GM12864 (cell line): ENCODE data around the gene C1orf116.

Source experiments
- DNase-seq: peaks from one replicate; pipeline ENCODE4 v3.0.0-alpha.2; 2011; ENCODE audit warnings: low read depth
- H3K4me3 ChIP-seq: 2 replicates; pipeline ENCODE4 v1.5.1; 2011; ENCODE audit warnings: mild to moderate bottlenecking, low read depth, low read length, control low read depth
- TF ChIP-seq, protein P1 (sequence below): IDR thresholded peaks from 2 replicates; pipeline ENCODE4 v1.5.1; 2011; ENCODE audit warnings: low read depth, mild to moderate bottlenecking, moderate library complexity, low read length, control low read depth, inconsistent platforms; ENCODE audit errors: missing control alignments

Gene C1orf116

DNA sequence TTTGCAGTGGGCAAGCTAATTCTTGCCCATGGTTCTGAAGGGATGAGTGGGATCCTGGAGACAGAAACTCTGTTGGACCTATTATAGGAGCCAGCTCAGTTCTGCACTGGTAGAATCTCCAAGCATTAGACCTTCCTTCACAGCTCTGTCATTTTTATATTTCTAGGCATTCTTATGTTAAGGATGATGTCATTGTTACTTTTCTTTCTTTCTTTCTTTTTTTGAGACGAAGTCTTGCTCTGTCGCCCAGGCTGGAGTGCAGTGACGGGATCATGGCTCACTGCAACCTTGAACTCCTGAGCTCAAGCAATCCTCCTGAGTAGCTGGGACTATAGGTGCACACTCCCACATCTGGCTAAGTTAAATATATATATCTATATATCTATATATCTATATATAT is 28.0 kb upstream of the C1orf116 start:
- TF ChIP-seq, protein P1, sequence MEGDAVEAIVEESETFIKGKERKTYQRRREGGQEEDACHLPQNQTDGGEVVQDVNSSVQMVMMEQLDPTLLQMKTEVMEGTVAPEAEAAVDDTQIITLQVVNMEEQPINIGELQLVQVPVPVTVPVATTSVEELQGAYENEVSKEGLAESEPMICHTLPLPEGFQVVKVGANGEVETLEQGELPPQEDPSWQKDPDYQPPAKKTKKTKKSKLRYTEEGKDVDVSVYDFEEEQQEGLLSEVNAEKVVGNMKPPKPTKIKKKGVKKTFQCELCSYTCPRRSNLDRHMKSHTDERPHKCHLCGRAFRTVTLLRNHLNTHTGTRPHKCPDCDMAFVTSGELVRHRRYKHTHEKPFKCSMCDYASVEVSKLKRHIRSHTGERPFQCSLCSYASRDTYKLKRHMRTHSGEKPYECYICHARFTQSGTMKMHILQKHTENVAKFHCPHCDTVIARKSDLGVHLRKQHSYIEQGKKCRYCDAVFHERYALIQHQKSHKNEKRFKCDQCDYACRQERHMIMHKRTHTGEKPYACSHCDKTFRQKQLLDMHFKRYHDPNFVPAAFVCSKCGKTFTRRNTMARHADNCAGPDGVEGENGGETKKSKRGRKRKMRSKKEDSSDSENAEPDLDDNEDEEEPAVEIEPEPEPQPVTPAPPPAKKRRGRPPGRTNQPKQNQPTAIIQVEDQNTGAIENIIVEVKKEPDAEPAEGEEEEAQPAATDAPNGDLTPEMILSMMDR, result no peak

GRCh38 chr1:207059881-207060280 is 27.3 kb upstream of the C1orf116 start:
- no peak for DNase-seq
- TF ChIP-seq, protein P1, result no peak
- H3K4me3 ChIP-seq, result no peak overlapping the region

More for the DNA sequence above, 28.0 kb upstream of the C1orf116 start:
- no peak for DNase-seq
- H3K4me3 ChIP-seq, result no peak overlapping the region

GRCh38 chr1:207058878-207059867 is 26.6 kb upstream of the C1orf116 start:
- H3K4me3 ChIP-seq, result no peak overlapping the region
- no peak for DNase-seq
- TF ChIP-seq, protein P1, result peak; percentile 21

DNA sequence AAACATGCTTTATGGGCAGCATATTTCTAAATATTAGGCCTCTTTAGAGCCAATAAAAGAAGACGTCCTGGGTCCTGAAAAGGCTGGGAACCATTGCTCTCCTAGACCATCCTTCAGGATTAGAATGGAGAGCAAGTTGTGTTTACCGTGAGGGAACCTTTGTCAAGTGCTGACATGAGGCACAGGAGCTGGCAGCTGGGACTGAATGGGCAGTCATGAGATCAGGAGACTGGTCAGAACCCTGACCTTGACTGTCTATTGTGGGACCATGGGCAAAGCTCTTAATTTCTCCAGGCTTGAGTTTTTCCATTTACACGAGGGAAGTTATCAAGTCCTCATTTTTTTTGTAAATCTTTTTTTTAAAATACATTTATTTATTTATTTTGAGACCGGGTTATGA is 25.7 kb upstream of the C1orf116 start:
- DNase-seq, result no peak
- TF ChIP-seq, protein P1, result no peak
- H3K4me3 ChIP-seq, result no peak overlapping the region

- TF ChIP-seq, protein P1, result no peak
- no peak for DNase-seq
- H3K4me3 ChIP-seq, result no peak overlapping the region
Observed at GRCh38 chr1:207056673-207057072, 24.1 kb upstream of the C1orf116 start.

GRCh38 chr1:207055386-207056001 is 22.9 kb upstream of the C1orf116 start:
- TF ChIP-seq, protein P1, result no peak
- no peak overlapping the region for H3K4me3 ChIP-seq
- DNase-seq, result no peak
